H9 (cell line): ENCODE measurements around the gene WDR89. TPM values are rescaled to one million over a fixed set of nuclear protein-coding genes. Genes with fewer than 3 reads are reported as not detected.
"Not testable (repeated sequence)": the region's sequence is repeated elsewhere in the genome, so short reads cannot be mapped to it uniquely, and the experiment has no call there.

Source experiments
- DNase-seq: peaks from one replicate; pipeline ENCODE4 v3.0.0-alpha.2; 2017
- H2AFZ ChIP-seq: one replicate; pipeline ENCODE4 v1.6.1; 2013; ENCODE audit warnings: mild to moderate bottlenecking, low read length, control low read depth, moderate library complexity
- H2AK5ac ChIP-seq: 2 replicates; pipeline ENCODE4 v1.6.1; 2013; ENCODE audit warnings: low read length, control low read depth, mixed read lengths; ENCODE audit not compliant: insufficient read length
- H2BK120ac ChIP-seq: one replicate; pipeline ENCODE4 v1.6.1; 2013; ENCODE audit warnings: low read depth, mild to moderate bottlenecking, low read length, control low read depth, inconsistent platforms; ENCODE audit not compliant: poor library complexity, severe bottlenecking
- H2BK12ac ChIP-seq: 2 replicates; pipeline ENCODE4 v1.6.1; 2013; ENCODE audit warnings: low read length, control low read depth, mixed read lengths, low read depth; ENCODE audit not compliant: insufficient read length
- H2BK15ac ChIP-seq: 2 replicates; pipeline ENCODE4 v1.6.1; 2013; ENCODE audit warnings: low read depth, low read length, control low read depth
- H2BK20ac ChIP-seq: one replicate; pipeline ENCODE4 v1.6.1; 2013; ENCODE audit warnings: low read depth, mild to moderate bottlenecking, low read length, control low read depth, inconsistent platforms; ENCODE audit not compliant: poor library complexity, severe bottlenecking
- H2BK5ac ChIP-seq: 2 replicates; pipeline ENCODE4 v1.6.1; 2013; ENCODE audit warnings: low read length, control low read depth, mixed read lengths; ENCODE audit not compliant: insufficient read length
- H3K14ac ChIP-seq: 2 replicates; pipeline ENCODE4 v1.6.1; 2013; ENCODE audit warnings: low read length, control low read depth; ENCODE audit not compliant: insufficient read depth
- H3K18ac ChIP-seq: 2 replicates; pipeline ENCODE4 v1.6.1; 2013; ENCODE audit warnings: low read depth, mild to moderate bottlenecking, mixed read lengths, low read length, control low read depth; ENCODE audit not compliant: insufficient read length
- H3K23ac ChIP-seq: 2 replicates; pipeline ENCODE4 v1.6.1; 2013; ENCODE audit warnings: low read length, control low read depth, mixed read lengths, low read depth; ENCODE audit not compliant: insufficient read length
- H3K23me2 ChIP-seq: 2 replicates; pipeline ENCODE4 v1.6.1; 2013; ENCODE audit warnings: low read depth, mild to moderate bottlenecking, mixed read lengths, low read length, control low read depth; ENCODE audit not compliant: insufficient read length, poor library complexity, severe bottlenecking
- H3K27ac ChIP-seq: 2 replicates; pipeline ENCODE4 v1.5.1; 2013; ENCODE audit warnings: low read length, control low read depth, mixed read lengths, low read depth; ENCODE audit not compliant: insufficient read length
- H3K27me3 ChIP-seq: 2 replicates; pipeline ENCODE4 v1.6.1; 2013; ENCODE audit warnings: low read length, control low read depth, inconsistent platforms; ENCODE audit not compliant: insufficient read depth
- H3K4ac ChIP-seq: 2 replicates; pipeline ENCODE4 v1.6.1; 2013; ENCODE audit warnings: low read depth, mild to moderate bottlenecking, control low read depth, inconsistent platforms, low read length, moderate library complexity
- H3K4me1 ChIP-seq: 2 replicates; pipeline ENCODE4 v1.6.1; 2013; ENCODE audit warnings: low read length, control low read depth, inconsistent platforms; ENCODE audit not compliant: insufficient read depth
- H3K4me2 ChIP-seq: 2 replicates; pipeline ENCODE4 v1.6.1; 2013; ENCODE audit warnings: low read length, control low read depth, mixed read lengths; ENCODE audit not compliant: insufficient read length, insufficient read depth
- H3K56ac ChIP-seq: 2 replicates; pipeline ENCODE4 v1.6.1; 2013; ENCODE audit warnings: low read depth, mild to moderate bottlenecking, mixed read lengths, low read length, control low read depth; ENCODE audit not compliant: insufficient read length
- H3K79me1 ChIP-seq: 2 replicates; pipeline ENCODE4 v1.6.1; 2013; ENCODE audit warnings: low read depth, mild to moderate bottlenecking, moderate library complexity, low read length, control low read depth, inconsistent platforms; ENCODE audit not compliant: insufficient read depth, poor library complexity, severe bottlenecking
- H3K79me2 ChIP-seq: 2 replicates; pipeline ENCODE4 v1.6.1; 2013; ENCODE audit warnings: low read length, control low read depth, inconsistent platforms; ENCODE audit not compliant: insufficient read depth
- H3K9ac ChIP-seq: 2 replicates; pipeline ENCODE4 v1.6.1; 2013; ENCODE audit warnings: low read length, control low read depth, mixed read lengths; ENCODE audit not compliant: insufficient read length; ENCODE audit errors: extremely low read depth
- H3K9me3 ChIP-seq: one replicate; pipeline ENCODE4 v1.6.1; 2013; ENCODE audit warnings: low read depth, low read length, inconsistent platforms; ENCODE audit not compliant: control insufficient read depth
- H3T11ph ChIP-seq: one replicate; pipeline ENCODE4 v1.6.1; 2013; ENCODE audit warnings: mild to moderate bottlenecking, low read length, control low read depth, inconsistent platforms
- H4K20me1 ChIP-seq: one replicate; pipeline ENCODE4 v1.6.1; 2013; ENCODE audit not compliant: control insufficient read depth, insufficient read length, insufficient read depth
- H4K5ac ChIP-seq: 2 replicates; pipeline ENCODE4 v1.6.1; 2013; ENCODE audit warnings: low read depth, mild to moderate bottlenecking, mixed read lengths, low read length, control low read depth; ENCODE audit not compliant: insufficient read length
- H4K8ac ChIP-seq: replicated peaks from 2 replicates; pipeline ENCODE4 v1.6.1; 2013; ENCODE audit warnings: low read length, control low read depth, mixed read lengths, low read depth; ENCODE audit not compliant: insufficient read length
- H4K91ac ChIP-seq: 2 replicates; pipeline ENCODE4 v1.6.1; 2013; ENCODE audit warnings: low read depth, mild to moderate bottlenecking, moderate library complexity, mixed read lengths, low read length, control low read depth; ENCODE audit not compliant: insufficient read length
- H3K27ac Mint-ChIP-seq, 3 experiments: 2 replicates in 2 of 3; 3 replicates in 1 of 3; pipeline ENCODE4 v1.8.0; 2020 to 2021; ENCODE audit warnings: mixed read lengths in 3 of 3, mild to moderate bottlenecking in 1 of 3, moderate library complexity in 1 of 3
- H3K27me3 Mint-ChIP-seq: 2 replicates; pipeline ENCODE4 v1.8.0; 2021; ENCODE audit warnings: low read depth, mild to moderate bottlenecking, moderate library complexity, mixed read lengths
- H3K36me3 Mint-ChIP-seq, 3 experiments: 2 replicates in 2 of 3; 3 replicates in 1 of 3; pipeline ENCODE4 v1.8.0; 2020 to 2021; ENCODE audit warnings: low read depth in 3 of 3, mixed read lengths in 3 of 3; ENCODE audit not compliant: insufficient read depth in 1 of 3
- H3K4me1 Mint-ChIP-seq, 2 experiments: 2 replicates each; pipeline ENCODE4 v1.8.0; 2020; ENCODE audit warnings: mixed read lengths in 2 of 2
- H3K4me3 Mint-ChIP-seq, 2 experiments: 2 replicates in 1 of 2; 3 replicates in 1 of 2; pipeline ENCODE4 v1.8.0; 2020 to 2021; ENCODE audit warnings: mild to moderate bottlenecking in 2 of 2, mixed read lengths in 2 of 2, moderate library complexity in 1 of 2
- H3K9me3 Mint-ChIP-seq, 2 experiments: 2 replicates in 1 of 2; 3 replicates in 1 of 2; pipeline ENCODE4 v1.8.0; 2020; ENCODE audit warnings: mild to moderate bottlenecking in 2 of 2, mixed read lengths in 2 of 2, moderate library complexity in 1 of 2
- CTCF ChIP-seq: fragments of 200-600 bp; sonication (generic); conservative IDR thresholded peaks from 3 replicates; pipeline ENCODE4 v1.8.0; 2021; ENCODE audit warnings: antibody characterized with exemption, mild to moderate bottlenecking
- WGBS: extraction: QIAGEN DNeasy Blood & Tissue Kit; methylation state at CpG from one replicate; pipeline ENCODE4 v1.1.7; 2013; ENCODE audit warnings: missing lambda C conversion rate, low lambda C conversion rate, mixed read lengths; ENCODE audit not compliant: insufficient read length; ENCODE audit errors: extremely low coverage; 5-methylcytosine and 5-hydroxymethylcytosine counted together
- total RNA-seq: library from RNA; stranded (reverse); gene quantifications from 2 replicates; pipeline ENCODE4 v1.2.1, GENCODE V29; 2021

Gene WDR89
- total RNA-seq, 1 experiment from 2014 or later: 24.0 TPM

- Mint-ChIP-seq H3K27ac (no peak overlapping the region), H3K27me3 (peaks cover 8% of the 10 kb centered on the region), H3K4me1 (no peaks in the 10 kb centered on the region), H3K36me3 (peaks cover 48 to 62% (median 55%) of the 10 kb centered on the region in 3 experiments), H3K9me3 (peaks cover 34 to 60% of the 10 kb centered on the region in 2 experiments), H3K4me3 (no peak overlapping the region)
- no peak overlapping the region for H3K9ac ChIP-seq
- no peak for TF ChIP-seq CTCF
- no peak overlapping the region for H2BK5ac ChIP-seq
- no peak overlapping the region for H2BK20ac ChIP-seq
- no peak overlapping the region for H2AK5ac ChIP-seq
- no peak for DNase-seq
- H3K4ac ChIP-seq: no peak overlapping the region
- no peak overlapping the region for H4K8ac ChIP-seq
- no peak overlapping the region for H2AFZ ChIP-seq
- H3K14ac ChIP-seq: no peak overlapping the region
- no CpG with 5 or more reads among the region's 53 CpGs for WGBS
- H3K27ac ChIP-seq: no peak overlapping the region
- H3K4me2 ChIP-seq: no peak overlapping the region
- no peaks in the 10 kb centered on the region for H3K79me2 ChIP-seq
- peaks cover 15% of the 10 kb centered on the region for H3K9me3 ChIP-seq
- H2BK12ac ChIP-seq: no peak overlapping the region
- no peak overlapping the region for H2BK15ac ChIP-seq
- no peaks in the 10 kb centered on the region for H4K20me1 ChIP-seq
- H3K23ac ChIP-seq: no peak overlapping the region
- H3T11ph ChIP-seq: no peak overlapping the region
- H3K56ac ChIP-seq: no peak overlapping the region
- no peaks in the 10 kb centered on the region for H3K27me3 ChIP-seq
- no peak overlapping the region for H2BK120ac ChIP-seq
- no peak overlapping the region for H4K5ac ChIP-seq
- no peak overlapping the region for H4K91ac ChIP-seq
- no peaks in the 10 kb centered on the region for H3K4me1 ChIP-seq
- no peak overlapping the region for H3K18ac ChIP-seq
- no peaks in the 10 kb centered on the region for H3K23me2 ChIP-seq
- H3K79me1 ChIP-seq: no peaks in the 10 kb centered on the region
Measured at GRCh38 chr14:63594455-63595372, 47.0 kb downstream of the WDR89 start.

DNA sequence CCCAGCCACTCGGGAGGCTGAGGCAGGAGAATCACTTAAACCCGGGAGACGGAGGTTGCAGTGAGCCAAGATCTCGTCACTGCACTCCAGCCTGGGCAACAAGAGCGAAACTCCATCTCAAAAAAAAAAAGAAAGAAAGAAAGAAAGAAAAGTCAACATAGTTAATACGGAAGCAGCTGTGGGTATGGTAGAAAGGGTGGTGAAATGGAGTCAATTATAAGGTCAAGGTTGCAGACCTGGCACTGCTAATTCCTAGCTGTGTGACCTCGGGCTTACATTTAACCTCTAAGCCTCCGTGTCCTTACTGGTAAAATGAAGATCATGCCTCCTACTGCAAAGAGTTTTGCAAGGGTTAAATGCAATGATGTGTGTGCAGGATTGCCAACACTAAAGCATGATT lies 58.6 kb downstream of the WDR89 start:
- not testable (repeated sequence) for H3K4ac ChIP-seq, H3K4me1 Mint-ChIP-seq, H2BK20ac ChIP-seq, H2BK5ac ChIP-seq, H3K27ac Mint-ChIP-seq, H2BK120ac ChIP-seq, H4K8ac ChIP-seq, H3K4me1 ChIP-seq, H4K5ac ChIP-seq, H3T11ph ChIP-seq, H3K27ac ChIP-seq, H2BK12ac ChIP-seq, H2BK15ac ChIP-seq, H3K23me2 ChIP-seq, H3K9ac ChIP-seq, H3K79me2 ChIP-seq, H3K4me2 ChIP-seq, H4K91ac ChIP-seq, H3K56ac ChIP-seq, H3K9me3 ChIP-seq, H3K36me3 Mint-ChIP-seq, H3K9me3 Mint-ChIP-seq, H3K18ac ChIP-seq, H3K27me3 Mint-ChIP-seq, DNase-seq, H3K4me3 Mint-ChIP-seq, H3K23ac ChIP-seq, H2AFZ ChIP-seq, H4K20me1 ChIP-seq, H3K79me1 ChIP-seq, H3K14ac ChIP-seq, H3K27me3 ChIP-seq, H2AK5ac ChIP-seq
- no CpG with 5 or more reads among the region's 8 CpGs for whole genome bisulfite sequencing
